ENCODE measurements around the gene C6orf132. TPM values are rescaled to one million over a fixed set of nuclear protein-coding genes. Genes with fewer than 3 reads are reported as not detected.
"Not testable (repeated sequence)": the region's sequence is repeated elsewhere in the genome, so short reads cannot be mapped to it uniquely, and the experiment has no call there.

The C6orf132 gene
- total and polyA plus RNA-seq, 8 donors = 27.4 to 99.2 (median 73.3) TPM

GRCh38 chr6:42171813-42172581 lies 29.6 kb upstream of the C6orf132 start:
- WGBS, 5 donors = 70 to 81% (median 79%) methylated on average over 7 of the region's 7 CpGs
- no peak overlapping the region for H3K4me3 ChIP-seq
- intact Hi-C loops (cut with DNase I; ENCODE audit: low total_unique reads) = no loop called here
- H3K4me1 ChIP-seq = peaks cover 0 to 3% (median 0%) of the 10 kb centered on the region in 4 donors
- no peak for TF ChIP-seq CTCF (IDR thresholded peaks at IDR 0.05)
- no peak for TF ChIP-seq EP300 (IDR thresholded peaks at IDR 0.05)
- TF ChIP-seq POLR2A (IDR thresholded peaks at IDR 0.05) = no peak
- TF ChIP-seq POLR2AphosphoS5 (IDR thresholded peaks at IDR 0.05) = no peak
- H3K27ac ChIP-seq = no peak overlapping the region
- no peaks in the 10 kb centered on the region for H3K27me3 ChIP-seq
- DNase-seq = no peak
- H3K36me3 ChIP-seq = no peaks in the 10 kb centered on the region
- no peaks in the 10 kb centered on the region for H3K9me3 ChIP-seq

GRCh38 chr6:42169780-42170179 lies 27.4 kb upstream of the C6orf132 start:
- not testable (repeated sequence) for H3K9me3 ChIP-seq, H3K4me3 ChIP-seq, H3K36me3 ChIP-seq, H3K27ac ChIP-seq, H3K27me3 ChIP-seq, DNase-seq
- 46 to 99% (median 47%) methylated on average over 2 of the region's 2 CpGs for WGBS, 5 donors
- intact Hi-C loops (cut with DNase I; ENCODE audit: low total_unique reads) = loop anchor here (5.0 kb wide), 1 partner anchor 92 kb away; no protein-coding TSS in a partner anchor
- peaks cover 0 to 12% (median 0%) of the 10 kb centered on the region in 4 donors for H3K4me1 ChIP-seq

- H3K36me3 ChIP-seq = no peaks in the 10 kb centered on the region
- WGBS, 5 donors = 45 to 71% (median 56%) methylated on average over 6 of the region's 6 CpGs
- peaks cover 0 to 12% (median 0%) of the 10 kb centered on the region in 4 donors for H3K4me1 ChIP-seq
- DNase-seq = no peak
- H3K27me3 ChIP-seq = no peaks in the 10 kb centered on the region
- no peak overlapping the region for H3K4me3 ChIP-seq
- no peaks in the 10 kb centered on the region for H3K9me3 ChIP-seq
- intact Hi-C loops (cut with DNase I; ENCODE audit: low total_unique reads) = loop anchor here (5.0 kb wide), 1 partner anchor 91 kb away; no protein-coding TSS in a partner anchor
- H3K27ac ChIP-seq = no peak overlapping the region
- TF ChIP-seq EP300 (IDR thresholded peaks at IDR 0.05) (no peak), CTCF (IDR thresholded peaks at IDR 0.05) (no peak), POLR2A (IDR thresholded peaks at IDR 0.05) (no peak), POLR2AphosphoS5 (IDR thresholded peaks at IDR 0.05) (no peak)
These were observed 26.2 kb upstream of the C6orf132 start for GRCh38 chr6:42168650-42169049.

DNA sequence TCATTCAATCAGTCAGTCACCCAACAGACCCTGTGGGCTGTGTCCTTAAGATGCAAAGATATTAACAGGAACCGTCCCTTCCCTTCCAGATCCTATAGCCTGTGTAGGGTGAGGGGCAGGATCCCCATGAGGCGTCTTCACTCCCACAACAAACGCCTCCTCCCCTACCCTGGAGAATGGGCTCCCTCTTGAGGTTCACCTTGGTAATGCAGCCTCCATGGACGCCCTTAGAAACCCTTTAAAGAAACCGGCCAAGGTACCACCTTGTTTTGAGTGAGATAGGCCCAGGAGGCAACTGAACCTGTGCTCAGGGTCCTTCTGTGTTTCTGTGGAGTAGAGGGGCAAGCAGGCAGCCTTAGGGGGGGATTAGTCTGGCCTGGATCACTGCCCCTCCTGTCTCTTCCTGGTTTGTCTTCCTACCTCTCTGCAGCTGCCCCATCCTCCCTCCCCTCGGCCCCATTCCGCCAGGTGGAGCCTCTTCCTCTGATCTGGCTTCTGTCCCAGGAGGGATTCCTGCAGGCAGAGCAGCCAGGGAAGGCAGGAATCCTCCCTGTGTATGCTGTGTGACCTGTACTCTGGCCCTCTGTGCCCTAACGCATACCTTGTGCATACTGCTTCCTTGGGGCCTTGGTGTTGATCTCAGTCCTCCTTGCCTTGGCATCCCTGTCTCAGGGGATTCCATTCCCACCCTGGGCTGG lies 24.2 kb upstream of the C6orf132 start:
- intact Hi-C loops (cut with DNase I; ENCODE audit: low total_unique reads) = loop anchor here (5.0 kb wide), 1 partner anchor 89 kb away; no protein-coding TSS in a partner anchor
- H3K36me3 ChIP-seq = no peaks in the 10 kb centered on the region
- WGBS, 5 donors = 4 to 19% (median 14%) methylated on average over 6 to 8 of the region's 8 CpGs
- H3K27me3 ChIP-seq = no peaks in the 10 kb centered on the region
- peaks cover 0 to 9% (median 0%) of the 10 kb centered on the region in 4 donors for H3K4me1 ChIP-seq
- TF ChIP-seq POLR2AphosphoS5 (IDR thresholded peaks at IDR 0.05) = peak in 1 of 3 donors; percentile 9
- no peak for TF ChIP-seq POLR2A (IDR thresholded peaks at IDR 0.05)
- peak in 5 of 7 experiments; percentile 92 to 98 (median 96) for TF ChIP-seq CTCF (IDR thresholded peaks at IDR 0.05)
- TF ChIP-seq EP300 (IDR thresholded peaks at IDR 0.05) = no peak
- H3K27ac ChIP-seq = no peak overlapping the region
- peak; percentile 76 to 86 for DNase-seq
- H3K4me3 ChIP-seq = no peak overlapping the region
- H3K9me3 ChIP-seq = no peaks in the 10 kb centered on the region
